Left ventricle myocardium superior (tissue), 1 donor: ENCODE measurements around the gene MDM4. TPM values are rescaled to one million over a fixed set of nuclear protein-coding genes. Genes with fewer than 3 reads are reported as not detected.

ENCODE experiments used
- ATAC-seq: fragments of 200-7000 bp; cut with Tn5 transposase; one replicate; pipeline ENCODE4 v1.9.1; 2020; ENCODE audit warnings: mild to moderate bottlenecking, moderate library complexity
- DNase-seq: peaks from one replicate; pipeline ENCODE4 v3.0.0-alpha.2; 2020
- intact Hi-C: fragments of 100-400 bp; cut with micrococcal nuclease; formaldehyde crosslinking; loops from one replicate; pipeline ENCODE4 v1.11.0; 2022
- total RNA-seq: library from RNA; stranded (reverse); fragmentation: NEBNext Ultra II Directional; extraction: Animal tissue kit (Norgen Biotek cat#: 25700); gene quantifications from one replicate; pipeline ENCODE4 v1.2.1, GENCODE V29; 2021
- donor health status: DM: no; HTN: yes; CAD: no; lungs with severe emphysema.

MDM4 gene
- total RNA-seq, 1 donor from 2014 or later: 30.1 TPM

DNA sequence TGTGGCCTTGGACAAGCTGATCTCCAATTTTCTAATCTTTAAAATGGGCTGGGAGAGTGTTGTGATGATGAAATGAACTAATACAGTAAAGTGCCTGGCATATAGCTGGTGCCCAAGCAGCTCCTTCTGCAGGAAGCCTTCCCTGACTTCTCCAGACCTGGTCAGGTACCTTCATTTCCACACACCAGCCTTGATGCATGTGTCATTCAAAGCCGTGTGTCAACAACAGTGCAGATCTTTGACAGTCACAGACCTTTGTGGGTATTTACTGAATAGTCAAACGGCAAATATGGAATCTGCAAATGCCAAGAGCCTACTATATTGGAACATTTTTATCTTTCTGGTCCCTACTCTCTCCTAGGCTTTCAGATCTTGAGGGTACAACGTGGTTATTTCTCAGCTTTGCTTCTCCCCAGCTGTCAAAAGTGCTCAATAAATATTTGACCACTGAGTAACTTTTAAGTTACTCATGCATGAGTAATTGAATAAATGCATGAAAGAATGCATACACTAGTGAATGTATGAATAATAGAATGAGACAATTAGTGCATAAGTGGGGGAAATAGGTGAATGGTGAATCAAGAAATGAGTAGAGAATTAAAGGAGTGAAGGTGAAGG lies 75.4 kb downstream of the MDM4 start:
- ATAC-seq (no peak), DNase-seq (no peak)
- intact Hi-C loops: no loop called here

DNA sequence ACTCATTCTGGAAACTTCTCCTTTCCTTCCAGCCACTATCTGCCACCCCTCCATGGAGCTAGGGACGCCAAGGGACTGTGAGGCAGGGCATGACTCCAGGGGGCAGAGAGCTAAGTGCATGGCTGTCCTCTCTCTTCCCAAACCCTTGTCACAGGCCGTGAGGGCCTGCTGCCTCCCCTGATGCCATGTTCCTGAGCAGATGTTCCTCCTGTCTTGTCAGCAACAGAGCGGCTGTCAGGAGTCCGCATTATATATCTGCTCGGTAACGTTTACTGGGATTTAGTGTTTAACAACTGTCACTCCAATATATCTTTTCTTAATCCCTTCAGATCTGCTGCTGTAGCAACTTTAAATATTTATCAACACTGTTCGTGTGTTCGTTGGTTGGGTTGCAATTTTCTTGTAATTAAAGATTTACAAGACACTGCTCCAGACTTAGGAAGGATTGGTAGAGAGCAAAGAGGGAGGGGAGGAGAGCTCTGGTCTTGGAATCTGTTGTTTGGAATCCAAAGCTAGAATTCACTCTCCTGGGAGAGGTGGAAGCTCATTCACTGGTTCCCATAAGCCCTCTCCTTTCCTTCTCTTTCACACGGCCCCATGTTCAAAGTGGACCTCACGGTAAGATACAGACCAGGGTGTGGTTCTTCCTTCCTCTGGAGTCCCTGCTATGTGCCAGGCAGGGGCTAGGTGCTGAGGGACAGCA lies 76.2 kb downstream of the MDM4 start:
- DNase-seq: no peak
- ATAC-seq: no peak

DNA sequence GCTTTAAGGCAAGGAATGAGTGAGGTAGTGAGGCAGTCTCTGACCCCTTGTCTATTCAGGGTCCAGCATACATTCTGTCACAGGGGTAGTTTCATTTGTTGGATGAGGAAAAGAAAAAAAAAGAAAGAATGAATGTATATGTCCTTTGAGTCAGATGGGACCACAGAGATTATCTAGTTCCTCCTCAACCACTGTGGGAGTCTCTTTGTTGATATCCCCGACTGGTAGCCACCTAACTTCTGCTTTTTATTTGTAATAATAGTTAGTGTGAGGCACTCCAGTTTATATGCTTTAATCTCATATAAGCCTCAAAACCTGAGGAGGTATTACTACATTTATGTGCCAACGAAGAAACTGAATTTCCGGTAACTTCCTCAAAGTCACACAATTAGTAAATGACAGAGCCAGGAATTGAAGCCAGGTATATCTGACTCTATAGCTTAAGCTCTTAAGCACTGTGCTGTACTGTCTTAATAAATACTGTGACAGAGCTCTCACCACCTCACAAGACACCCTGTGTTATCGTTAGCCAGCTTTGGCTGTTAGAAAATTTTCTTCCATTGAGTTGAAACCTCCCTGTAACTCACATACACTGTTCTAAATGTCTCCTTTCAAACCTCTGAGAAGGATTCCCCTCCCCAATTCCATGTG lies 82.2 kb downstream of the MDM4 start:
- DNase-seq (no peak), ATAC-seq (no peak)
- intact Hi-C loops: no loop called here

More for the DNA sequence above, 76.2 kb downstream of the MDM4 start:
- intact Hi-C loops: no loop called here

DNA sequence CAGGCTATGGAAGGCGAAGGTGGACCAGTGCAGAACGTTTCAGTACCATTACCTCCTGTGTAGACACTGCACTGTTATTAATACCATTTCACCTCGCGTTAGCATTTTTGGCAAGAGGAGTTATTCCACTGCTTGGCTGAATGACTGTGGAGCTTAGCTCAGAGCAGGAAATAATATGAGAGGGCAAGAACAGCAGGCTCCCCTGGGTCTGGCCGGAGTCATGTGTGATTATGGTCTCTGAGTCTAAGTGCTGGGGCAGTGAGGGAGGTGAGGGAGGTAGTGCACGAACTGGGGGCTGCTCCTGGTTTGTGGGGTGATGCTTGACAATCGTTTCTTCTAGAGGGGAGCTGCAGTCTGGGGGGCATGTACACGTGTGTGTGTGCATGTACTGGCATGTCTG lies 82.9 kb downstream of the MDM4 start:
- DNase-seq (no peak), ATAC-seq (no peak)
- intact Hi-C loops: no loop called here

DNA sequence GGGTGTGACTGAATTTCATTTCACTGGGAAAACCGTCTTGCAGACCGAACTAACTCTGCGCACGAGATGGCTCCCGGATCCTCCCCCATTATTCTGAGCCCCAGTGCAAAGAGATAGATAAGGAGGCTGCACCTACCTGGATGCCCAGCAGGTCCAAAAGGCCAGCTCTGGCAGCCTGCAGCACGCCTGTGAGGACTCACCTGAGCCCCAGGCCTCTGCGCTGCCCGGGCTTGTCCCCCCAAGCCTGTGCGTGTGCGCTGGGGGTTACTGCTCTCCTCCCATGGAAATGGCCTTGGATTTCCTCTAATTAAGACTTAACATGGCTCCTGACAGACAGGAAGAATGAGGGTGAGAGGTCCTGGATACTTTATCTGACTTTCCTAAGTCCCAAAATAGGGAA lies 83.4 kb downstream of the MDM4 start:
- DNase-seq: no peak
- intact Hi-C loops: no loop called here
- no peak for ATAC-seq

DNA sequence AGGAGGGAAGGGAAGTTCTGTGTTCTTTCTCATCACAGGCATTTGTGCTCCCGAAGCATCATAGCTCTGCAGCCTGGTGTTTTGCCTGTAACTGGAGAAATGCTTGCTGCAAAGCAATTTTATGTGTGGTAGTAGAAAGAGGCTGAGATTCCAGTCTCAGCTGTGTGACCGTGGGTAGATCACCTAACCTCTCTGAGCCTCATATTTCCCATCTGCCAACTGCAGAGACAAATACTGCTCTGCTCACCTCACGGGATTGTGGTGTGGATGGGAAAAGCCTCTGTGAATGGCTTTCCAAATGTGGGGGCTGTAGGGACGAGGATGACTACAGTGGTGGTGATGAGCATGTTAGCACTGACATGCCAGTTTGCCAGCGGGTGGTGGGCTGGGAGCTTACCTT lies 84.0 kb downstream of the MDM4 start:
- no peak for DNase-seq
- no peak for ATAC-seq
- intact Hi-C loops: no loop called here

DNA sequence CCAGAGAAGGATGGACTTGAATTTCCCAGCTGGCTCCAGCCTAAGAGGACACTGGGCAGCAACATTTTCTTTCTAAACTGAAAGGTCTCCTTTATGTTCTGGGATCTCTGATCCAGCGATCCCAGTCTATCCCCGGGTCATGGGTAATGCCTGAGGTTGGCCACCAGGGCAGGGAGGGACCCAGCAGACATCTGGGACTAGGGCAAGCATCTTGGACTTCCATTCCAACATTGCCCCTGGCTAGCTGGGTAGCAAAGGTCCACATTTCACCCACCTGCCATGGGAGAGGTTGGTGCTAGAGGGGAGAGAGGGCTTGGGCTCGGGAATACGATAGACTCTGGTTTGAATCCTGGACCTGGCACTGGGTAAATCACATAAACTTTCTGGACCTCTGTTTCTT lies 84.8 kb downstream of the MDM4 start:
- intact Hi-C loops: no loop called here
- DNase-seq (no peak), ATAC-seq (no peak)

DNA sequence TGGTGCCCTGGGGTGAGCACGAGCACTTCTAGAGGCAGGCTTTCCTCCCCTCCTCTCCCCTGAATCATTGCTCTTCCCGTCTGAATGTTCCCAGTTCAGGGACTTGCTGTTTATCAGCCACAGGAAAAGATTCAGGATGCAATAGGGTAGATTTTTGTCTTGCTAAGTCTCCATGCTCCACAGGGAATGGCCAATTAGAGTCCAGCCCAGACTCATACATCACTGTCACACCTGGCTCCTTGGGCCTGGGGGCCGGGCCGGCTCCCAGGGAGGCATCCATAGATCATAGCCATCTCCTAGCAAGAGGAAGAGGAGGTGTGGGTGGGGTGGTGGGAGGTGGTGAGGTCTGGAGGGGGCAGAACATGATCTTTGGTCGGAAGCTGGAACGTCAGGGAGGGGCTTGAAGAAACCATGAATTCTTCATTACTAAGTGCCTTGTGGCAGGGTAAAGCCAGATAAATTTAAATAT lies 85.9 kb downstream of the MDM4 start:
- intact Hi-C loops: no loop called here
- DNase-seq (no peak), ATAC-seq (no peak)

DNA sequence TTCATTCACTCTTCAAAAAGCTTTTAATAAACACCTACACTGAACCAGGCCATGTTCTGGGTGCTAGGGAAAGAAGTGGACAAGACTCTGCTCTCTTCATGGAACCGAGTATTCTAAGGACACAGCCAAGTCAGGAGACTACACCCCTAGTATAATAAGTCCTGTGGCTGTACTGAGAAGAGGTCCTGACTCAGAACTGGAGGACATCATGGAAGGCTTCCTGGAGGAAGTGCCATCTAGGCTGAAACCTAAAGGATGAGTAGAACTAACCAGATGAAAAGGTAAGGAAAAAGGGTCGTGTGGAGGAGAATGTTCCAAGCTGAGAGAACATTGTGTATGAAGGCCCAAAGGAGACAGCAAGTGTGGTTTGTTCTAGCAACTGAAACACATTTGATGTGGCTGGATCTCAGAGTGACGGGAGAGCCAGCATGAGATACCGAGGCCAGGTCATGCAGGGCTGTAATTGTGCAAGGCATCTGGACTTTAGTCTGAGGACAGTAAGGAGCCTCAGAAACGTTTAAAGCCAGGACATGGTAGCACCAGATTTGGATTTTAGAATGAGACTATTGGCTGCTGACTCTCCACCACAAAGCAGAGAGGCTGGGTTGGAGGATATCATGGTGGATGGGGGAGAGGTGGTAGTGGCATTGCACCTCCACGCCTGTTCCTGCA lies 86.8 kb downstream of the MDM4 start:
- ATAC-seq (no peak), DNase-seq (no peak)
- intact Hi-C loops: no loop called here

DNA sequence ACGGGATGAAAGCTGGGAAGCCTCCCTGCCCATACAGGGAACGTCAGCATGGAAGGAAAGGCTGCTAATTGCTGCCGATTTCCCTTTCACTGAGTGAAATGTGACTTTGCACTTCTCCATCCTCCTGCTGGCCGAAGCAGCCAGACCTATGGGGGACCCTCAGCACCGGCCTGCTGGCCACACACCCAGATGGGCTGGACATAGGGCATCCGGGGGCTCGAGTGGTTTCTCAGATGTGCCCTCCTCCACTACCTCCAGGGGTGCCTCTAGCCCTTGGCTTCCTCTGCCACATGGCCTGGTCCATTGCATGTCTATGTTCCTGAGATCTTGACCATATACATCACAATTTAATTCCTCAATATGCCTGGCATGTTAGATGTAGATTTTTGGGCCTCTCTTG lies 89.6 kb downstream of the MDM4 start:
- intact Hi-C loops: no loop called here
- DNase-seq (no peak), ATAC-seq (no peak)

Other genes starting within 250 kb of the MDM4 start
- gene PLEKHA6, start 156.5 kb upstream of the MDM4 start, total RNA-seq: 21.6 TPM
- gene PPP1R15B, start 104.6 kb upstream of the MDM4 start, total RNA-seq: 20.8 TPM
- 23.6 TPM for gene PIK3C2B, start 21.6 kb upstream of the MDM4 start, total RNA-seq
- gene LRRN2, start 169.3 kb downstream of the MDM4 start, total RNA-seq: 2.3 TPM